ENCODE measurements around the gene SERTAD3. TPM values are rescaled to one million over a fixed set of nuclear protein-coding genes. Genes with fewer than 3 reads are reported as not detected.

The SERTAD3 gene
- total RNA-seq, 2 donors from 2014 or later: 47.7 to 62.6 TPM

GRCh38 chr19:40421993-40422747 is 22.0 kb downstream of the SERTAD3 start:
- TF ChIP-seq, protein P1, sequence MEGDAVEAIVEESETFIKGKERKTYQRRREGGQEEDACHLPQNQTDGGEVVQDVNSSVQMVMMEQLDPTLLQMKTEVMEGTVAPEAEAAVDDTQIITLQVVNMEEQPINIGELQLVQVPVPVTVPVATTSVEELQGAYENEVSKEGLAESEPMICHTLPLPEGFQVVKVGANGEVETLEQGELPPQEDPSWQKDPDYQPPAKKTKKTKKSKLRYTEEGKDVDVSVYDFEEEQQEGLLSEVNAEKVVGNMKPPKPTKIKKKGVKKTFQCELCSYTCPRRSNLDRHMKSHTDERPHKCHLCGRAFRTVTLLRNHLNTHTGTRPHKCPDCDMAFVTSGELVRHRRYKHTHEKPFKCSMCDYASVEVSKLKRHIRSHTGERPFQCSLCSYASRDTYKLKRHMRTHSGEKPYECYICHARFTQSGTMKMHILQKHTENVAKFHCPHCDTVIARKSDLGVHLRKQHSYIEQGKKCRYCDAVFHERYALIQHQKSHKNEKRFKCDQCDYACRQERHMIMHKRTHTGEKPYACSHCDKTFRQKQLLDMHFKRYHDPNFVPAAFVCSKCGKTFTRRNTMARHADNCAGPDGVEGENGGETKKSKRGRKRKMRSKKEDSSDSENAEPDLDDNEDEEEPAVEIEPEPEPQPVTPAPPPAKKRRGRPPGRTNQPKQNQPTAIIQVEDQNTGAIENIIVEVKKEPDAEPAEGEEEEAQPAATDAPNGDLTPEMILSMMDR (conservative IDR thresholded peaks at IDR 0.05): no peak
- DNase-seq: no peak
- no peak overlapping the region for H3K9ac ChIP-seq (ENCODE audit: extremely low read depth, low read length, poor library complexity, severe bottlenecking)
- H3K4me1 ChIP-seq (ENCODE audit: control insufficient read depth, insufficient read depth, low read length): no peaks in the 10 kb centered on the region
- peak overlapping the region; percentile 68 for H3K4me3 Mint-ChIP-seq
- peaks cover 10% of the 10 kb centered on the region for H3K4me1 Mint-ChIP-seq
- H3K9me3 ChIP-seq (ENCODE audit: control insufficient read depth, low read length): no peaks in the 10 kb centered on the region
- no peak overlapping the region for H3K4me3 ChIP-seq (ENCODE audit: low read length)
- H3K36me3 ChIP-seq (ENCODE audit: control insufficient read depth, insufficient read depth, low read length): peaks cover 10% of the 10 kb centered on the region
- peaks cover 5% of the 10 kb centered on the region for H3K36me3 Mint-ChIP-seq (ENCODE audit: low read depth)
- peak overlapping the region; percentile 95 for H3K27ac Mint-ChIP-seq
- WGBS, 2 experiments (ENCODE audit: insufficient coverage in 1 of 2, insufficient read length in 1 of 2): 94 to 97% methylated on average over 12 to 15 of the region's 16 CpGs
- no peaks in the 10 kb centered on the region for H3K27me3 ChIP-seq (ENCODE audit: control insufficient read depth, insufficient read depth, low read length, poor library complexity, severe bottlenecking)
- H3K27ac ChIP-seq (ENCODE audit: low read depth, low read length): no peak overlapping the region
- H3K27me3 Mint-ChIP-seq (ENCODE audit: insufficient read depth): peaks cover under 1% of the 10 kb centered on the region
- H3K9me3 Mint-ChIP-seq: no peaks in the 10 kb centered on the region

GRCh38 chr19:40420766-40421765 is 23.1 kb downstream of the SERTAD3 start:
- no peaks in the 10 kb centered on the region for H3K9me3 Mint-ChIP-seq
- TF ChIP-seq, protein P1 (conservative IDR thresholded peaks at IDR 0.05): peak; percentile 98
- H3K4me3 Mint-ChIP-seq: peak overlapping the region; percentile 68
- 5 to 11% methylated on average over 20 to 56 of the region's 56 CpGs for WGBS, 2 experiments (ENCODE audit: insufficient coverage in 1 of 2, insufficient read length in 1 of 2)
- Histone ChIP-seq H3K27me3 (ENCODE audit: control insufficient read depth, insufficient read depth, low read length, poor library complexity, severe bottlenecking) (no peaks in the 10 kb centered on the region), H3K36me3 (ENCODE audit: control insufficient read depth, insufficient read depth, low read length) (peaks cover 10% of the 10 kb centered on the region), H3K9me3 (ENCODE audit: control insufficient read depth, low read length) (no peaks in the 10 kb centered on the region), H3K27ac (ENCODE audit: low read depth, low read length) (peak overlapping the region; percentile 87), H3K9ac (ENCODE audit: extremely low read depth, low read length, poor library complexity, severe bottlenecking) (peak overlapping the region; percentile 74), H3K4me3 (ENCODE audit: low read length) (peak overlapping the region; percentile 88), H3K4me1 (ENCODE audit: control insufficient read depth, insufficient read depth, low read length) (no peaks in the 10 kb centered on the region)
- DNase-seq: peak; percentile 96
- H3K36me3 Mint-ChIP-seq (ENCODE audit: low read depth): peaks cover 5% of the 10 kb centered on the region
- peaks cover 10% of the 10 kb centered on the region for H3K4me1 Mint-ChIP-seq
- peak overlapping the region; percentile 95 for H3K27ac Mint-ChIP-seq
- H3K27me3 Mint-ChIP-seq (ENCODE audit: insufficient read depth): no peaks in the 10 kb centered on the region

- no peak overlapping the region for H3K9ac ChIP-seq (ENCODE audit: extremely low read depth, low read length, poor library complexity, severe bottlenecking)
- H3K4me3 Mint-ChIP-seq: peak overlapping the region; percentile 68
- peaks cover 10% of the 10 kb centered on the region for H3K4me1 Mint-ChIP-seq
- peak overlapping the region; percentile 88 for H3K4me3 ChIP-seq (ENCODE audit: low read length)
- H3K36me3 ChIP-seq (ENCODE audit: control insufficient read depth, insufficient read depth, low read length): peaks cover 10% of the 10 kb centered on the region
- H3K27me3 ChIP-seq (ENCODE audit: control insufficient read depth, insufficient read depth, low read length, poor library complexity, severe bottlenecking): no peaks in the 10 kb centered on the region
- H3K27me3 Mint-ChIP-seq (ENCODE audit: insufficient read depth): no peaks in the 10 kb centered on the region
- H3K9me3 Mint-ChIP-seq: no peaks in the 10 kb centered on the region
- TF ChIP-seq, protein P1 (conservative IDR thresholded peaks at IDR 0.05): no peak
- H3K4me1 ChIP-seq (ENCODE audit: control insufficient read depth, insufficient read depth, low read length): no peaks in the 10 kb centered on the region
- H3K36me3 Mint-ChIP-seq (ENCODE audit: low read depth): peaks cover 5% of the 10 kb centered on the region
- H3K9me3 ChIP-seq (ENCODE audit: control insufficient read depth, low read length): no peaks in the 10 kb centered on the region
- 62 to 64% methylated on average over 9 to 13 of the region's 14 CpGs for WGBS, 2 experiments (ENCODE audit: insufficient coverage in 1 of 2, insufficient read length in 1 of 2)
- H3K27ac Mint-ChIP-seq: peak overlapping the region; percentile 95
- H3K27ac ChIP-seq (ENCODE audit: low read depth, low read length): no peak overlapping the region
- no peak for DNase-seq
Measured at GRCh38 chr19:40420451-40420765, 23.7 kb downstream of the SERTAD3 start.
